K562 (cell line): ENCODE measurements around the gene CCR8. TPM values are rescaled to one million over a fixed set of nuclear protein-coding genes. Genes with fewer than 3 reads are reported as not detected.
A peak's percentile ranks its signal among the peaks of the same experiment; 100 is the strongest.

Source experiments
- BCOR ChIP-seq: fragments of 450-650 bp; IDR thresholded peaks from 2 replicates; pipeline ENCODE4 v1.6.1; 2016
- CEBPB ChIP-seq: fragments of 450-650 bp; IDR thresholded peaks from 2 replicates; pipeline ENCODE4 v1.6.1; 2016; ENCODE audit warnings: missing genetic modification characterization, missing compliant biosample characterization
- FIP1L1 ChIP-seq: fragments of 200-400 bp; formaldehyde crosslinking; IDR thresholded peaks from 2 replicates; pipeline ENCODE4 v1.6.1; 2018; ENCODE audit warnings: mild to moderate bottlenecking, low read depth, low read length; ENCODE audit not compliant: poor library complexity, severe bottlenecking
- NFATC3 ChIP-seq: fragments of 450-650 bp; IDR thresholded peaks from 2 replicates; pipeline ENCODE4 v1.6.1; 2017; ENCODE audit warnings: mild to moderate bottlenecking
- NFIC ChIP-seq: fragments of 450-650 bp; IDR thresholded peaks from 2 replicates; pipeline ENCODE4 v1.6.1; 2017; ENCODE audit warnings: mild to moderate bottlenecking, inconsistent platforms
- OTX1 ChIP-seq: fragments of 450-650 bp; formaldehyde crosslinking; IDR thresholded peaks from 2 replicates; pipeline ENCODE4 v1.4.0; 2022; ENCODE audit warnings: mild to moderate bottlenecking
- RAD21 ChIP-seq, 2 experiments: fragments of 250-450 bp in 1 of 2; fragments of 450-650 bp in 1 of 2; sonication (Bioruptor Pico) in 1 of 2; formaldehyde crosslinking in 1 of 2; IDR thresholded peaks in 1 of 2; conservative IDR thresholded peaks in 1 of 2; 2 replicates each; pipeline versions ENCODE4 v1.4.0 to v1.8.0; 2020 to 2022; ENCODE audit warnings: mild to moderate bottlenecking in 2 of 2, moderate library complexity in 1 of 2
- polyA plus RNA-seq, 8 experiments: library from polyadenylated mRNA; depleted of rRNA in 4 of 8; stranded (reverse) in 5 of 8; unstranded in 3 of 8; fragments of >200 nt; fragmentation: Nextera tagmentation in 2 of 8; fragmentation: Illumina TruSeq in 1 of 8; extraction: Ambion mirVana in 2 of 8; extraction: Trizol in 1 of 8; gene quantifications; 2 replicates each; pipeline versions ENCODE4 v1.2.1 to v1.2.3, GENCODE V29; 2011 to 2014; ENCODE audit warnings: inconsistent platforms in 1 of 8, missing spikeins in 1 of 8
- total RNA-seq, 7 experiments: library from RNA; depleted of rRNA in 6 of 7; stranded (reverse); fragments of >200 nt in 6 of 7; fragmentation: Illumina TruSeq in 2 of 7; extraction: Trizol in 2 of 7; gene quantifications; 2 replicates each; pipeline versions ENCODE4 v1.2.1 to v1.2.3, GENCODE V29; 2011 to 2021; ENCODE audit warnings: low replicate concordance in 1 of 7
- TF ChIP-seq, protein P1 (sequence below), 3 experiments: IDR thresholded peaks in 2 of 3; conservative IDR thresholded peaks in 1 of 3; 2 replicates each; pipeline ENCODE4 v1.5.1; 2011 to 2012; ENCODE audit warnings: low read length in 3 of 3, mild to moderate bottlenecking in 3 of 3, control low read depth in 2 of 3, improper control_type of control experiment in 1 of 3, inconsistent platforms in 1 of 3, low read depth in 1 of 3, mixed read lengths in 1 of 3, moderate library complexity in 1 of 3; ENCODE audit not compliant: insufficient read depth in 2 of 3
- TF ChIP-seq, protein P2 (sequence below): IDR thresholded peaks from 2 replicates; pipeline ENCODE4 v1.6.1; 2016; ENCODE audit warnings: missing genetic modification characterization, missing compliant biosample characterization
- TF ChIP-seq, protein P3 (sequence below), 2 experiments: fragments of 150-350 bp in 1 of 2; IDR thresholded peaks; 2 replicates each; pipeline ENCODE4 v1.6.1; 2012 to 2016; ENCODE audit warnings: low read depth in 2 of 2, low read length in 2 of 2, mild to moderate bottlenecking in 1 of 2, moderate library complexity in 1 of 2
- TF ChIP-seq, protein P4 (sequence below), 2 experiments: fragments of 450-650 bp; formaldehyde crosslinking in 1 of 2; IDR thresholded peaks; 2 replicates each; pipeline versions ENCODE4 v1.4.0 to v1.6.1; 2014 to 2020; ENCODE audit warnings: mild to moderate bottlenecking in 2 of 2, borderline replicate concordance in 1 of 2, low read depth in 1 of 2

The CCR8 gene
- total and polyA plus RNA-seq, 9 of the 15 experiments (the other 6 are each of a cell fraction or from before 2014, with no cell fraction given) = not detected

GRCh38 chr3:39291903-39292329 is 37.6 kb upstream of the CCR8 start (continued):
- TF ChIP-seq, protein P1, sequence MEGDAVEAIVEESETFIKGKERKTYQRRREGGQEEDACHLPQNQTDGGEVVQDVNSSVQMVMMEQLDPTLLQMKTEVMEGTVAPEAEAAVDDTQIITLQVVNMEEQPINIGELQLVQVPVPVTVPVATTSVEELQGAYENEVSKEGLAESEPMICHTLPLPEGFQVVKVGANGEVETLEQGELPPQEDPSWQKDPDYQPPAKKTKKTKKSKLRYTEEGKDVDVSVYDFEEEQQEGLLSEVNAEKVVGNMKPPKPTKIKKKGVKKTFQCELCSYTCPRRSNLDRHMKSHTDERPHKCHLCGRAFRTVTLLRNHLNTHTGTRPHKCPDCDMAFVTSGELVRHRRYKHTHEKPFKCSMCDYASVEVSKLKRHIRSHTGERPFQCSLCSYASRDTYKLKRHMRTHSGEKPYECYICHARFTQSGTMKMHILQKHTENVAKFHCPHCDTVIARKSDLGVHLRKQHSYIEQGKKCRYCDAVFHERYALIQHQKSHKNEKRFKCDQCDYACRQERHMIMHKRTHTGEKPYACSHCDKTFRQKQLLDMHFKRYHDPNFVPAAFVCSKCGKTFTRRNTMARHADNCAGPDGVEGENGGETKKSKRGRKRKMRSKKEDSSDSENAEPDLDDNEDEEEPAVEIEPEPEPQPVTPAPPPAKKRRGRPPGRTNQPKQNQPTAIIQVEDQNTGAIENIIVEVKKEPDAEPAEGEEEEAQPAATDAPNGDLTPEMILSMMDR (IDR thresholded peaks at IDR 0.05 in 2 of 3, conservative IDR thresholded peaks at IDR 0.05 in 1 of 3; ENCODE audit: insufficient read depth in 2 of 3, low read depth in 1 of 3, low read length in 3 of 3) = peak; percentile 85 to 98 (median 89)
- no peak for TF ChIP-seq FIP1L1
- no peak for TF ChIP-seq CEBPB (tag)
- no peak for TF ChIP-seq OTX1
- TF ChIP-seq BCOR = no peak
- no peak for TF ChIP-seq NFATC3
- no peak for TF ChIP-seq NFIC
- TF ChIP-seq, protein P2, sequence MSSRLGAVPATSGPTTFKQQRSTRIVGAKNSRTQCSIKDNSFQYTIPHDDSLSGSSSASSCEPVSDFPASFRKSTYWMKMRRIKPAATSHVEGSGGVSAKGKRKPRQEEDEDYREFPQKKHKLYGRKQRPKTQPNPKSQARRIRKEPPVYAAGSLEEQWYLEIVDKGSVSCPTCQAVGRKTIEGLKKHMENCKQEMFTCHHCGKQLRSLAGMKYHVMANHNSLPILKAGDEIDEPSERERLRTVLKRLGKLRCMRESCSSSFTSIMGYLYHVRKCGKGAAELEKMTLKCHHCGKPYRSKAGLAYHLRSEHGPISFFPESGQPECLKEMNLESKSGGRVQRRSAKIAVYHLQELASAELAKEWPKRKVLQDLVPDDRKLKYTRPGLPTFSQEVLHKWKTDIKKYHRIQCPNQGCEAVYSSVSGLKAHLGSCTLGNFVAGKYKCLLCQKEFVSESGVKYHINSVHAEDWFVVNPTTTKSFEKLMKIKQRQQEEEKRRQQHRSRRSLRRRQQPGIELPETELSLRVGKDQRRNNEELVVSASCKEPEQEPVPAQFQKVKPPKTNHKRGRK (tag) = no peak
- TF ChIP-seq, protein P3, sequence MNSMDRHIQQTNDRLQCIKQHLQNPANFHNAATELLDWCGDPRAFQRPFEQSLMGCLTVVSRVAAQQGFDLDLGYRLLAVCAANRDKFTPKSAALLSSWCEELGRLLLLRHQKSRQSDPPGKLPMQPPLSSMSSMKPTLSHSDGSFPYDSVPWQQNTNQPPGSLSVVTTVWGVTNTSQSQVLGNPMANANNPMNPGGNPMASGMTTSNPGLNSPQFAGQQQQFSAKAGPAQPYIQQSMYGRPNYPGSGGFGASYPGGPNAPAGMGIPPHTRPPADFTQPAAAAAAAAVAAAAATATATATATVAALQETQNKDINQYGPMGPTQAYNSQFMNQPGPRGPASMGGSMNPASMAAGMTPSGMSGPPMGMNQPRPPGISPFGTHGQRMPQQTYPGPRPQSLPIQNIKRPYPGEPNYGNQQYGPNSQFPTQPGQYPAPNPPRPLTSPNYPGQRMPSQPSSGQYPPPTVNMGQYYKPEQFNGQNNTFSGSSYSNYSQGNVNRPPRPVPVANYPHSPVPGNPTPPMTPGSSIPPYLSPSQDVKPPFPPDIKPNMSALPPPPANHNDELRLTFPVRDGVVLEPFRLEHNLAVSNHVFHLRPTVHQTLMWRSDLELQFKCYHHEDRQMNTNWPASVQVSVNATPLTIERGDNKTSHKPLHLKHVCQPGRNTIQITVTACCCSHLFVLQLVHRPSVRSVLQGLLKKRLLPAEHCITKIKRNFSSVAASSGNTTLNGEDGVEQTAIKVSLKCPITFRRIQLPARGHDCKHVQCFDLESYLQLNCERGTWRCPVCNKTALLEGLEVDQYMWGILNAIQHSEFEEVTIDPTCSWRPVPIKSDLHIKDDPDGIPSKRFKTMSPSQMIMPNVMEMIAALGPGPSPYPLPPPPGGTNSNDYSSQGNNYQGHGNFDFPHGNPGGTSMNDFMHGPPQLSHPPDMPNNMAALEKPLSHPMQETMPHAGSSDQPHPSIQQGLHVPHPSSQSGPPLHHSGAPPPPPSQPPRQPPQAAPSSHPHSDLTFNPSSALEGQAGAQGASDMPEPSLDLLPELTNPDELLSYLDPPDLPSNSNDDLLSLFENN (IDR thresholded peaks at IDR 0.05; ENCODE audit: low read depth in 2 of 2, low read length in 2 of 2) = no peak
- peak; percentile 78 to 91 for TF ChIP-seq RAD21 (CRISPR knock-in tag; conservative IDR thresholded peaks at IDR 0.05 in 1 of 2, IDR thresholded peaks at IDR 0.05 in 1 of 2)
- TF ChIP-seq, protein P4, sequence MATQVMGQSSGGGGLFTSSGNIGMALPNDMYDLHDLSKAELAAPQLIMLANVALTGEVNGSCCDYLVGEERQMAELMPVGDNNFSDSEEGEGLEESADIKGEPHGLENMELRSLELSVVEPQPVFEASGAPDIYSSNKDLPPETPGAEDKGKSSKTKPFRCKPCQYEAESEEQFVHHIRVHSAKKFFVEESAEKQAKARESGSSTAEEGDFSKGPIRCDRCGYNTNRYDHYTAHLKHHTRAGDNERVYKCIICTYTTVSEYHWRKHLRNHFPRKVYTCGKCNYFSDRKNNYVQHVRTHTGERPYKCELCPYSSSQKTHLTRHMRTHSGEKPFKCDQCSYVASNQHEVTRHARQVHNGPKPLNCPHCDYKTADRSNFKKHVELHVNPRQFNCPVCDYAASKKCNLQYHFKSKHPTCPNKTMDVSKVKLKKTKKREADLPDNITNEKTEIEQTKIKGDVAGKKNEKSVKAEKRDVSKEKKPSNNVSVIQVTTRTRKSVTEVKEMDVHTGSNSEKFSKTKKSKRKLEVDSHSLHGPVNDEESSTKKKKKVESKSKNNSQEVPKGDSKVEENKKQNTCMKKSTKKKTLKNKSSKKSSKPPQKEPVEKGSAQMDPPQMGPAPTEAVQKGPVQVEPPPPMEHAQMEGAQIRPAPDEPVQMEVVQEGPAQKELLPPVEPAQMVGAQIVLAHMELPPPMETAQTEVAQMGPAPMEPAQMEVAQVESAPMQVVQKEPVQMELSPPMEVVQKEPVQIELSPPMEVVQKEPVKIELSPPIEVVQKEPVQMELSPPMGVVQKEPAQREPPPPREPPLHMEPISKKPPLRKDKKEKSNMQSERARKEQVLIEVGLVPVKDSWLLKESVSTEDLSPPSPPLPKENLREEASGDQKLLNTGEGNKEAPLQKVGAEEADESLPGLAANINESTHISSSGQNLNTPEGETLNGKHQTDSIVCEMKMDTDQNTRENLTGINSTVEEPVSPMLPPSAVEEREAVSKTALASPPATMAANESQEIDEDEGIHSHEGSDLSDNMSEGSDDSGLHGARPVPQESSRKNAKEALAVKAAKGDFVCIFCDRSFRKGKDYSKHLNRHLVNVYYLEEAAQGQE (IDR thresholded peaks at IDR 0.05; ENCODE audit: borderline replicate concordance) = peak; percentile 66; the same call in 1 of the 2 replicates
- TF ChIP-seq, protein P4 (CRISPR knock-in tag; IDR thresholded peaks at IDR 0.05; ENCODE audit: low read depth) = no peak
